ENCODE measurements around the gene VPS39.

The VPS39 gene

GRCh38 chr15:42198516-42198915 lies 9.6 kb downstream of the VPS39 start:
- DNase-seq (ENCODE audit: low spot score), result no peak

DNA sequence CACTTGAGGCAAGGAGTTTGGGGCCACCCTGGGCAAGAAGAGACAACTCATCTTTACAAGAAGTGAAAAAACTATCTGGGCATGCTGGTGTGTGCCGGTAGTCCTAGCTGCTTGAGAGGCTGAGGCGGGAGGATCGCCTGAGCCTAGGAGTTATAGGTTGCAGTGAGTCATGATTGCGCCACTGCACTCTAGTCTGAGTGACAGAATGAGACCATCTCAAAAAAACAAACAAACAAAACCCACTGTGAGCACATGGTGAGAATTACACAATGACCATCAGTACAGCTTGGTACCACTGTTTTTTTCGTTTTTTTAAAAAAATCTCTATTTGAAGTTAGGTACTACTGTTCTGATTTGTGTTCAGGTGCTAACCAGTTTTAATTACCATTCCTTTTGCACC lies 13.6 kb downstream of the VPS39 start:
- DNase-seq (ENCODE audit: low spot score), result no peak

- no peak for DNase-seq (ENCODE audit: low spot score)
Observed at GRCh38 chr15:42193383-42193782, 14.7 kb downstream of the VPS39 start.

DNA sequence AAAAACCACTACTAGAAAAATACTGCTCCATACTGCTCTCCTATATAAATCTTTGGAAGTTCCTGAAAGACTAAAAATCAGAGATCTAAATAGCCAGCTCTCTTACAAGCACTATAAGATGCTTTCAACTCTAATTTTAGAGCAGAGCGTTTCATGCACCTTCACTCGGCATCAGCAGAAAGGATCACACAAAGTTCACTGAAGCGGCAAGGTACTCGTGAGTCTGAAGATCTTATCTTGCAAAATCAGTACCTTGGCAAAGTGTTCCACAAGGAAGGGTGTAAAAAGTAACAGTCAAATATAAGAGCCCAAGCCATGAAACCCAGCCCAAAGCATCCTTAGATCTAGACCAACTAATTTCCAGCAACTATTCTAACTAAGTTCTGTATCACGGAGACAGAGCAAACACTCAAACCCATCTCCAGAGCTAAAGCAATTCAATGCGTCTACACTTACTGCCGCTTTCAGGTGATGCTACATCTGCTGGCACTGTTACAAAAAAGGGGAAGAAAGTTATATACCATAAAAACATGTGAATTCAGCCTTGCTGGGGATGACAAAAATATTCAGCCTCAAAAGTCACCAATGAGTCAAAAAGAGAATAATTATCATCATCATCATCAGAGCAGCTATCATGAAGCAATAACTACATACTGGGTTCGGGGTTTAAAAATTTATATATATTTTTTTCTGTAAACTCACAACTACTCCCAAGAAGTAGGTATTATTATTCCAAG lies 16.3 kb downstream of the VPS39 start:
- no peak for DNase-seq (ENCODE audit: low spot score)

GRCh38 chr15:42190370-42190769 lies 17.7 kb downstream of the VPS39 start:
- DNase-seq (ENCODE audit: low spot score), result no peak

- no peak for DNase-seq (ENCODE audit: low spot score)
Observed at GRCh38 chr15:42185801-42186200, 22.3 kb downstream of the VPS39 start.

GRCh38 chr15:42184736-42185135 lies 23.4 kb downstream of the VPS39 start:
- DNase-seq (ENCODE audit: low spot score), result no peak

- DNase-seq (ENCODE audit: low spot score), result peak; percentile 72
Observed at GRCh38 chr15:42184296-42184695, 23.8 kb downstream of the VPS39 start.

DNA sequence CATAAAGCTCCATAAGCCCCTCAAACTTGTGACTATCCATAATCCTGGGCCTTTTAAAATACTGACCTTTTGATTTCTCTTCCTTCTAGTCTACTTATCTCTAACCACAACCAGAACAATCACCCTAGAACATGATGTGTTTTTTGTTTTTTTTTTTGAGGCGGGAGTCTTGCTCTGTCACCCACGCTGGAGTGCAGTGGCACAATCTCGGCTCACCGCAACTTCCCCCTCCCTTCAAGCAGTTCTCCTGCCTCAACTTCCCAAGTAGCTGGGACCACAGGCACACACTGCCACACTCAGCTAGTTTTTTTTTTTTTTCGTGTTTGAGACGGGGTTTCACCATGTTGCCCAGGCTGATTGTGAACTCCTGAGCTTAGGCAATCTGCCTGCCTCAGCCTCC lies 25.1 kb downstream of the VPS39 start:
- peak; percentile 45 for DNase-seq (ENCODE audit: low spot score)

DNA sequence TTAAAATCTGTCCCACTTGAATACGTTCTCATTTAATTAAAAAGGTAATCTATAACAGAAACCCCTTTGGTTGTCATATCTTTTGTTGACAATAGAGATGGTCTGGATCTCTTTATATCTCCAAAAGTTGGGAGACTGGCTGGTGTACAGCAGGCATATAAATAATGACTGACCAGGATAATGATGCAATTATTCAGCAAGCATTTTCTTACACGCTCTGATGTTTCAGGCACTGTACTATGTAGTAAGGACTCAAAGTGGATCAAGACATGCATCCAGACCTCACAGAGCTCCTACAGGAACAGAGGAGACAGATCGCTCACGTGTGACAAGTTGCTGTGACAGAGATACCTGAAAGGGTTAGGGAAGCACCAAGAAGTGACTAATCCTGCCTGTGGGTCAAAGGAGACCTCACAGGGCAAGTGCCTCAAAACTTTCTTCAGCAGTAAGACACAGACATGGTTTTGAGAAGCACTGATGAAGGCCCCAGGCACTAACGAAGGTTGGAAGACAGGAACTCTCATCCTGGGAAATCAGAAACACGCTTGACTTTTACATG lies 25.7 kb downstream of the VPS39 start:
- no peak for DNase-seq (ENCODE audit: low spot score)

DNA sequence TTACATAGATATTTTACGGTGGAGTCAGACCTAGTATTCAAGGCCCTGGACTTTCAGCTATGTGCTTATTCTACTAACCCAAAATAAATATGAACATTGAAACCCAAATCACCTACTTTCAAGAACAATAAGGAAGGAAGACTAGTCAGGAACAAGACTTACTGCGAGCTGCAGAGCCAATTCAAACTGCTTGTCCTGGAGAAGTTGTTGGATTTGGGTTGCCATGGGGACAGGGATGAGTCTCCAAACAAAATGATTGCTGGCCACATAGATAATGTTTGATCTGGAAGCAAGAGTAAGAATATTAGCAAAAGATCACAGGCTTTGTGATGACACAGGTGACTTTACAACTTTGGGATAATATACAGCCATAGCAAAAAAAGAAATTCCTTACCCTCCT lies 30.0 kb downstream of the VPS39 start:
- DNase-seq (ENCODE audit: low spot score), result no peak

GRCh38 chr15:42175671-42176070 lies 32.4 kb downstream of the VPS39 start:
- DNase-seq (ENCODE audit: low spot score), result no peak

GRCh38 chr15:42172475-42172874 lies 35.6 kb downstream of the VPS39 start:
- no peak for DNase-seq (ENCODE audit: low spot score)

DNA sequence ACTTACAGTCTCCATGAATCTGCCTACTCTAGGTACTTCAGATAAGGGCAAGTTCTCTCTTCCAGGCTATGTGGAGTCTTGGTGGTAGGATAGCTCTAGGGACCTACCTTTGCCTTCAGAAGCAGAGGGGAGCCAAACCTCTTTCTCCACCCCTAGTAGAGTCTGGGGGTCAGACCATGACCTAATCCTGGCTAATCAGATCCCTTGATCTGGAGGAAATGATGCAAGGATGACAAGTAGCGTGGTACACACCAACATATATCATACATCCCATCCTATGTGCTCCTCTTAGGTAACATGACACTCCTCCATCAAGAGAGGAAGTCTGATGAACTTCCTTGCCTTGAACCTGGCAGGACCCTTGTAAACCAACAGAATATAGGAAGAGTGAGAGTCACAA lies 36.3 kb downstream of the VPS39 start:
- DNase-seq (ENCODE audit: low spot score), result no peak

- no peak for DNase-seq (ENCODE audit: low spot score)
Observed at GRCh38 chr15:42171122-42171521, 37.0 kb downstream of the VPS39 start.

DNA sequence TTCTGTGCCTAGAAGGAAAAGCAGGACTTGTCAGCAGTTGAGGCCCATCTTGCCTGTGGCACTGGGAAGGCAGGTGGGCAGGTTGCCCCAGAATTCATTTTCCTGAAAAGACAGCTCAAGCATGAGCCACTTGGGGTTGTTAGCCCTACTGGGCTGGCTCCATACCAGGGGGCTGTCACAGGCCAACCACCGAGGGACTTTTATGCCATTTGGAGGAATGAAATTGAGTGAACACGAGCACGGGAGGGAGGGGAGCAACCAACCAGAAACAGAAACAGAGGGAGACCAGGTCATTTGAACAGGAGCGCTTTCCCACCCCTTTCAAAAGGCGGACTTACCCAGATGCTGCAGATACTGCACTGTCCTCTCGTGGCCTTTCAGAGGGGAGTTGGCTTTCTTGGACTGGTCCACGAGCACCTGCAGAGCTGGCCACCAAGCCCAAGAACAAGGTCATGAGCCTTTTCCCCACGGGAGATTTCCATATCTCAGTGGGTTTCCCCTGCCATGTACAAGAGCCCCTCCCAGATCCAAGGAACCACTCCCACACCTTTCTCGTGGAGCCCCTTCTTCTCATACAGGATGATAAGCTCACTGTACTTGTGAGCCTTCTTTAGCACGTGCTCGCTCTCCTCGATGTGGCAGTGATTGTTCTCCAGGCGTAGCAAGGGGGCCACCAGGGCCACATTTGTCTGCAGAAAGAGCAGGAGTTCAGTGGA lies 41.7 kb downstream of the VPS39 start:
- no peak for DNase-seq (ENCODE audit: low spot score)

DNA sequence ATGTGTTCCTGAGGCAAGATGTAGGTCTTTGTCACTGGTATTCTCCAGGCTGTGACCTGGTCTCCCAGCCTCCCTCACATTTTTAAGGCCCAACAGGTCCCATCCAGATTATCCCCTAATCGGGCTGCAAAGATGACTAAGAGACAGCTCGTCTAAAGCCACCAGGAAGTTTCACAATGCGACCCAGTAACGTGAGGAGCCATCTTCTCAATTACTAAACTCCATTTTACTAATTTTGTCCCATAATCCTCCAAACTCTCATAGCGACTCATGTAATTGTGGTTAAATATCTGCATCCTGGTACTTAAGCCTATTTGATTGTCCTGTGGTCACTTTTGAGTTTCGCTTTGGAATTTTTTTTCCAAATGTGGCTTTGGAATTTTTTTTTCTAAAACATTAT lies 43.0 kb downstream of the VPS39 start:
- DNase-seq (ENCODE audit: low spot score), result no peak

DNA sequence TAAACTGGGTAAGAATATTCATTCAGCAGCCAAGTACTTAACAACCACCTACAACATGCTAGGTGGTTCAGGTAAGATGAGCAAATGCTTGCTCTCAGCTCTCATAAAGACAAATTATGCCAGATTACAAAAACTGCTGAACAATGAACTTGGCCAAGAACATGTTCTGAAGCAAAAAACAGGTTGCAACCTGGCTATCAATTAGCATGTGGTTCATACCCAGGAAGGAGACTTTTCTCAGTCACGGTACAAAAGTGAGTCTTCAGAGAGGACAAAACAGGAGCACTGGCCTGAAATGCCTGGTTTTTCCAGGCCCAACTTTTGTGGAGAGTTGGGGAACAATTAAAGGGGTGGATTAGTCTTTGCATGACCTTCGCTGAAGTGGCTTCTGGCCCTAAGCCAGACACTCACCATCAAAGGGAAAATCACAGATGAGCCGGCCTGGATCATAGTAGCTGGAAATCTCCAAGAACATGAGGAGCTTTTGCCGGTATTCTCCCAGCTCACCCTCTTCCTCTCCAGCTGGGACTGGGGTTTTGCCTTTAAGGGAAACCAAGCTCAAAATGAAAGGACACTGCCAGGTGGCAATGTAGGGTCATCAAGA lies 44.1 kb downstream of the VPS39 start:
- no peak for DNase-seq (ENCODE audit: low spot score)

- no peak for DNase-seq (ENCODE audit: low spot score)
Observed at GRCh38 chr15:42163291-42163690, 44.8 kb downstream of the VPS39 start.

DNA sequence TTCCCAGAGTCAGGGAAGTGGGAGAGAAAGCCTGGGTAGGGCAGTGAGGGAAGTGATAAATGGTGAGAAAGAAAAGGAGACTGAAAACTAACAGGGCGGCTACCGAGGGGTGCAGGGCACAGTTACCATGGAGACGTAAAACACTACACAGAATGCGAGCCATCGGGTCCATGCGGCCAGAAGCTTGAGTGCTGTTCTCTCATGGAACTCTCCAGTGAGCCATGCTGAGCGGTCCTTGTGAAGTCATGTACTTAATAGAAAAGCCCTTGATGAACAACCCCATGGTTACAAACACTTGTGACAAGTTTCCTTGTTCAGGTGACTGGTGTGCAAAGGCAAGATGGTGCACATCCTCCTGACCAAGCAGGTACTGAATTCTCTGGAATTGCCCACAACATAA lies 48.0 kb downstream of the VPS39 start:
- no peak for DNase-seq (ENCODE audit: low spot score)

GRCh38 chr15:42159381-42160015 lies 48.6 kb downstream of the VPS39 start:
- no peak for DNase-seq (ENCODE audit: low spot score)

DNA sequence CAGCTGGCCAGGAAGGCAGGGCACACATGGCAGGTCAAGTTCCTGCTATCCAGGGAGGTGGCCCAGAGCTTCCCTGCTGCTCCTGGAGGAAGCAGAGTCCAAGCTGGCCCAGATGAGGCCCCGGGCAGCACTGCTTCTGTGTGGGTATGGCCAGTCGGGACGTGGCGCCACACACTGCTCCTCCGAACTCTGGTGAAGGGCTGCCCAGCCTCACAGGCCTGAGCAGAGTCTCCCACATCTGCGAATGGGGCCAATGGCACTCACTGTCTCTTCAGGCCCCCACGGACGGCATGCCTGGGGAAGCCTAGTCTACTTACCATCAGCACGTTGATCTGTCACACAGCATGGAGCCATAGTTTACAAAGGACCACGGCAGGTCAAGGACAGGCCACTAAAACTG lies 49.2 kb downstream of the VPS39 start:
- no peak for DNase-seq (ENCODE audit: low spot score)
